Type B pancreatic cell (in vitro differentiated cells): ENCODE measurements around the gene HEPHL1. TPM values are rescaled to one million over a fixed set of nuclear protein-coding genes. Genes with fewer than 3 reads are reported as not detected.

Experiments used
- DNase-seq: peaks from one replicate; pipeline ENCODE4 v3.0.0; 2021; ENCODE audit warnings: mixed read lengths; ENCODE audit not compliant: unreplicated experiment; ENCODE audit errors: extremely low spot score
- H3K27ac Mint-ChIP-seq: 2 replicates; pipeline ENCODE4 v1.8.0; 2021; ENCODE audit warnings: mild to moderate bottlenecking, mixed read lengths
- H3K27me3 Mint-ChIP-seq: 2 replicates; pipeline ENCODE4 v1.8.0; 2021; ENCODE audit warnings: mixed read lengths
- H3K36me3 Mint-ChIP-seq: 2 replicates; pipeline ENCODE4 v1.8.0; 2021; ENCODE audit warnings: mixed read lengths
- H3K4me1 Mint-ChIP-seq: one replicate; pipeline ENCODE4 v1.8.0; 2021; ENCODE audit warnings: mixed read lengths; ENCODE audit not compliant: unreplicated experiment
- H3K4me3 Mint-ChIP-seq: 2 replicates; pipeline ENCODE4 v1.8.0; 2021; ENCODE audit warnings: mild to moderate bottlenecking, mixed read lengths
- H3K9me3 Mint-ChIP-seq: 2 replicates; pipeline ENCODE4 v1.8.0; 2021; ENCODE audit warnings: mixed read lengths
- total RNA-seq: library from RNA; stranded (reverse); gene quantifications from 2 replicates; pipeline ENCODE4 v1.2.1, GENCODE V29; 2021; ENCODE audit warnings: low replicate concordance
- TF ChIP-seq, protein P1 (sequence below): fragments of 200-600 bp; sonication (generic); conservative IDR thresholded peaks from 2 replicates; pipeline ENCODE4 v1.5.0; 2021; ENCODE audit warnings: antibody characterized with exemption, mild to moderate bottlenecking

Gene HEPHL1
- total RNA-seq, 1 donor from 2014 or later: not detected

DNA sequence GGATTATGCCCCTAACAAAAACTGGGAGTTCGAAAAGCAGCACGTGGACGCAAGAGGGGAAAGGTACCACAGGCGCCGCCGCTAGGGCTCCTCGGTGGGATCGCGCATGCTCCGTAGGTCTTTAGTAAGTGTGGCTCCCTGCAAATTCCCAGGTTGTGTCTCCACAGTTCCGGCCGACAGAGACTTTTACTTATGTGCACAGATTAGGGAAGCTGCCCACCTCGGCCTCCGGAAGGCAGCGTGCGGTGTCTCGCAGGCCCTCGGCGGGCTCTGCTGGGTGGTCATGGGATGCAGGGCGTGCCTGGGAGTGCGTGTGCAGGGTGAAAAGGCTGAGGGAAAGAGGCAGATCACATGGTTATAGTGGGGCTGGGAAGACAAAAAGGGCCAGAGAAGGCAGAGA lies 67.8 kb downstream of the HEPHL1 start:
- Mint-ChIP-seq H3K9me3 (no peaks in the 10 kb centered on the region), H3K4me3 (no peak overlapping the region), H3K27me3 (peaks cover 5% of the 10 kb centered on the region), H3K4me1 (no peaks in the 10 kb centered on the region), H3K36me3 (no peaks in the 10 kb centered on the region), H3K27ac (no peak overlapping the region)
- TF ChIP-seq, protein P1, sequence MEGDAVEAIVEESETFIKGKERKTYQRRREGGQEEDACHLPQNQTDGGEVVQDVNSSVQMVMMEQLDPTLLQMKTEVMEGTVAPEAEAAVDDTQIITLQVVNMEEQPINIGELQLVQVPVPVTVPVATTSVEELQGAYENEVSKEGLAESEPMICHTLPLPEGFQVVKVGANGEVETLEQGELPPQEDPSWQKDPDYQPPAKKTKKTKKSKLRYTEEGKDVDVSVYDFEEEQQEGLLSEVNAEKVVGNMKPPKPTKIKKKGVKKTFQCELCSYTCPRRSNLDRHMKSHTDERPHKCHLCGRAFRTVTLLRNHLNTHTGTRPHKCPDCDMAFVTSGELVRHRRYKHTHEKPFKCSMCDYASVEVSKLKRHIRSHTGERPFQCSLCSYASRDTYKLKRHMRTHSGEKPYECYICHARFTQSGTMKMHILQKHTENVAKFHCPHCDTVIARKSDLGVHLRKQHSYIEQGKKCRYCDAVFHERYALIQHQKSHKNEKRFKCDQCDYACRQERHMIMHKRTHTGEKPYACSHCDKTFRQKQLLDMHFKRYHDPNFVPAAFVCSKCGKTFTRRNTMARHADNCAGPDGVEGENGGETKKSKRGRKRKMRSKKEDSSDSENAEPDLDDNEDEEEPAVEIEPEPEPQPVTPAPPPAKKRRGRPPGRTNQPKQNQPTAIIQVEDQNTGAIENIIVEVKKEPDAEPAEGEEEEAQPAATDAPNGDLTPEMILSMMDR: no peak
- DNase-seq: no peak

DNA sequence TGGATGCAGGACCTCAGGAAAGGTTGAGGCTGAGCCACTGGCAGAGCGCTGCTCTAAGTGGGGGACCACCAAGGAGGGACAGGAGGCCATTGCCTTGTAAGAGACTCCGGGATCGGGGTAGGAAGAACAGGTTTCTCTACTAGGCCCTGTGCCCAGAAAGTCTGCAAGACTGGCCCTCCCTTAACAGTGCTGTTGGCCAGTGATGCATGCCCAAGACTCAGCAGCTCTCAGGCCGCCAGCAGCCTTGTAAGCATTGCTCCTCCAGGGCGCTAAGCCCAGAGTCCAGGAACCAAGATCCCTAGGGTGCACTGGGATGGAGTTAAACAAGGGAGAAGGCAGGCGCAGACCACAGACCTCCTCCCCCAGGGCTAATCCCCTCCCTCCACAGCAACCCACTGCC lies 68.2 kb downstream of the HEPHL1 start:
- no peaks in the 10 kb centered on the region for H3K9me3 Mint-ChIP-seq
- no peak for DNase-seq
- H3K27ac Mint-ChIP-seq: no peak overlapping the region
- H3K4me3 Mint-ChIP-seq: no peak overlapping the region
- TF ChIP-seq, protein P1: no peak
- H3K36me3 Mint-ChIP-seq: no peaks in the 10 kb centered on the region
- peaks cover 5% of the 10 kb centered on the region for H3K27me3 Mint-ChIP-seq
- no peaks in the 10 kb centered on the region for H3K4me1 Mint-ChIP-seq

DNA sequence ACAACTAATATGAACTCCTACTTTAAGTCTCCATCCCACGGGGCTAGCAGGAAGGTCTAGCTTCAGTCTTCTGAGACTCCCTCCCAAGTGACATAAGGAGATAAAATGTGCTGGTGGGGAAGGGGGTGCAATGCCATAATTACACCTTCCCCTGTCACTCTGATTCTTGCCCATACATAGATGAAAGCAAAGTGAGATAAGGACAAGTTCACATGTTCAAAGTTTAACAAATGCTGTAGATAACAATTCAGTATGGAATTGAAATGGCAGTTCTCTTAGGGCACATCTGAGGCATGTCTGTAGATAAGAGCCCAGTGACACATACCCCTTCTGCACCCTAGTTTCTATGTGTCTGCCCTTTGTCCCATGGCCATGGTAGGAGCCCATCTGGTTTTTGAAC lies 69.2 kb downstream of the HEPHL1 start:
- peaks cover 5% of the 10 kb centered on the region for H3K27me3 Mint-ChIP-seq
- no peaks in the 10 kb centered on the region for H3K36me3 Mint-ChIP-seq
- no peak for DNase-seq
- H3K4me1 Mint-ChIP-seq: no peaks in the 10 kb centered on the region
- no peak overlapping the region for H3K4me3 Mint-ChIP-seq
- H3K9me3 Mint-ChIP-seq: no peaks in the 10 kb centered on the region
- TF ChIP-seq, protein P1: no peak
- H3K27ac Mint-ChIP-seq: no peak overlapping the region

DNA sequence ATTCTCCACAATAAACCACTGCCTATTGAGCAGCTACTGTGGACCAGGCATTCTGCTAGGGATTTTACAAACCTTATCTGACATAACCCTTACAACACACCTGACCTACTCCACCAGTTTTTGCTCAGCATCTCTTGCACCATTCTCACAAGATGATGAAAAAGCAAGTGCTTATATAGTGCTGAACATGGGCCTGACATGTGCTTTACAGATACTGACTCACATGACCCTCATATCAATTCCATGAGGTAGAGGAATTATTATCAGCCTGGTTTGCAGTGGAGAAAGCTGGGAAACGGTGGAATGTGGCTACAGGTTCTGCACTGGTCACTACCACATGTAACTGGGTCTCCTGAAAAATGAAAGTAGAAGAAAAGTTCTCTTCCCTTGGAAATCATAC lies 69.9 kb downstream of the HEPHL1 start:
- TF ChIP-seq, protein P1: no peak
- Mint-ChIP-seq H3K27ac (no peak overlapping the region), H3K4me1 (no peaks in the 10 kb centered on the region), H3K4me3 (no peak overlapping the region), H3K9me3 (no peaks in the 10 kb centered on the region), H3K27me3 (peaks cover 8% of the 10 kb centered on the region), H3K36me3 (no peaks in the 10 kb centered on the region)
- DNase-seq: no peak

DNA sequence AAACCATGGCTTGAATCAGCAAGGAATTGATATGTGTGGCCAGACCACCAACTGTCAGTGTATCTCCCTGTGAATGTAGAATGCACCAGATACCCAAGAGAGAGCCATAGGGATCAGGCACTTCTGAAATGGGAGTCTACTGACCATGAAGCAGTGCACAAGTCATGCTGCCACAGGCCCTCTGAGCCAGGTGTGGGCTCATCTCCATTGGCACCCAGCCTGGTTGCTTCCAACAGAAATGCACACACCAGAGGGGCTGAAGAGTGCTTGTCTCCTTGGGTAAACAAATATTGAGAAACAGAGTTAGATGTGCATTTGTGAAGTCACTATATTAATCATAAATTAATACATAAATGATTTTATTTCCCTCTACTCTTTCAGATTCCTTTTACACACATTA lies 79.1 kb downstream of the HEPHL1 start:
- Mint-ChIP-seq H3K9me3 (no peaks in the 10 kb centered on the region), H3K27ac (no peak overlapping the region), H3K4me3 (no peak overlapping the region), H3K27me3 (peaks cover 9% of the 10 kb centered on the region), H3K36me3 (no peaks in the 10 kb centered on the region), H3K4me1 (no peaks in the 10 kb centered on the region)
- TF ChIP-seq, protein P1: no peak
- no peak for DNase-seq

DNA sequence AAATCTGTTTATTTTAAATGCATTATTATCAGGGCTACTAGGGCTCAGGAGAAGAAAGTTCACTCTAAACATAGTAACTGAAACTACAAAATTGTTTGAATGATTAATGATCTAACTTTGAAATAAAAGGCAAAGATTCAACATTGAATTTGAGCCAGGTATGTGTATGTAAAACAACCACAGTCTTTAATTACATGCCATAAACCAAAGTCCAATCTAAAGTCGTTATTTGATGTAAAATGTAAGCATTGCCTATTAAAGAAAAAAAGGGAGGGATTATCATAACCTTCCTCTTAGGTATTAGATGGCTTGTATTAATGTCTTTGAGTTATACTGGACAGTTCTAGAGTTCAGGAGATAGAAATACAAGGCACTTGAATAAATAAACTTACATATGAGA lies 82.3 kb downstream of the HEPHL1 start:
- Mint-ChIP-seq H3K27ac (no peak overlapping the region), H3K4me1 (no peaks in the 10 kb centered on the region), H3K27me3 (no peaks in the 10 kb centered on the region), H3K9me3 (no peaks in the 10 kb centered on the region), H3K36me3 (no peaks in the 10 kb centered on the region), H3K4me3 (no peak overlapping the region)
- TF ChIP-seq, protein P1: no peak
- no peak for DNase-seq
